OCI-LY1 (cell line): ENCODE measurements around the gene DENND5A.

ENCODE experiments used
- EZH2 ChIP-seq: fragments of 200-600 bp; sonication (generic), shearing (Covaris generic); IDR thresholded peaks from 2 replicates; pipeline ENCODE4 v1.8.0; 2017; ENCODE audit warnings: borderline replicate concordance, mixed run types, mild to moderate bottlenecking, antibody characterized with exemption, low read length, moderate library complexity, mixed read lengths
- TF ChIP-seq, protein P1 (sequence below): fragments of 200-600 bp; sonication (generic), shearing (Covaris generic); IDR thresholded peaks from 2 replicates; pipeline ENCODE4 v1.5.1; 2017; ENCODE audit warnings: mild to moderate bottlenecking, antibody characterized with exemption, low read length, moderate library complexity, mixed read lengths

DNA sequence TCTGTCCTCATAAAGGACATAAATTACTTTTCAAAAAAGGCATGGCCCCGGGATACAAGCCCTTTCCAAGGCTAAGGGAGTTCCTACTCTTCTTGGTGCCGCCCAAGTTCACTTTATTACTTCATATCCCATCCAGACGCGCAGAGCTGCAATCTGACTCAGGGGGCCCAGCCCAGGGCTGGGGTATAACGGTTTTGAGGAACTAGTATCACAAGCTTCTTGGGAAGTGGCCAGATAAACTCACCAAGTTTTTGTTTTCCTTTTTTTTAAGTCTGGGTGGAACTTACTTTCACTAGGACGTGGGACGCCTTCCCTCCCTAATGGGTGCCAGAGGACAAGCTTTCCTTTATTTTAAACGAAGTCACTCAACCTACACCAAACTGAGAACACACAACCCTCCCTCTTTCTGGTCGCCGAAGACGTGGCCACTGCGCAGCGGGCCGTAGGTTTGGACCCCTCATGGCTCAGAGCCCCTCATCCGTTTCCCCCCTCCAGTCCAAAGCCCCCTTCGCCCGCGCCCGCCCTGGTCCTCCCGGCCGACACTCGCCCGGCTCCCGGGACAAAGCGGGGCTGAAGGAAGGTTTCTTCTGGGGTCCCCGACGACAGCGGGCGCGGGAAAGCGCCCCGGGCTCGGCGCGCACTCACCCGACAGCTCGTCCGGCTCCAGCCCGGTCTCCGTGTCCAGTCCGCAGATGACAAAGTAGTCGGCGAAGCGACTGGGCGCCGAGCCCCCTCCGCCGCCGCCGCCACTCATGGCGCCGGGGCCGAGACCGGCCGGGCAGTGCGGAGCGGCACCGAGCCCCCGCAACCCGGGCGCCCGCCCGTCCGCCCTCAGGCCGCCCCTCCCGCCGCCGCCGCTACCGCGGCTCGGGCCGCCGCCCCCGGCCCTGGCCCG lies 587 bp downstream of the DENND5A start:
- TF ChIP-seq, protein P1, sequence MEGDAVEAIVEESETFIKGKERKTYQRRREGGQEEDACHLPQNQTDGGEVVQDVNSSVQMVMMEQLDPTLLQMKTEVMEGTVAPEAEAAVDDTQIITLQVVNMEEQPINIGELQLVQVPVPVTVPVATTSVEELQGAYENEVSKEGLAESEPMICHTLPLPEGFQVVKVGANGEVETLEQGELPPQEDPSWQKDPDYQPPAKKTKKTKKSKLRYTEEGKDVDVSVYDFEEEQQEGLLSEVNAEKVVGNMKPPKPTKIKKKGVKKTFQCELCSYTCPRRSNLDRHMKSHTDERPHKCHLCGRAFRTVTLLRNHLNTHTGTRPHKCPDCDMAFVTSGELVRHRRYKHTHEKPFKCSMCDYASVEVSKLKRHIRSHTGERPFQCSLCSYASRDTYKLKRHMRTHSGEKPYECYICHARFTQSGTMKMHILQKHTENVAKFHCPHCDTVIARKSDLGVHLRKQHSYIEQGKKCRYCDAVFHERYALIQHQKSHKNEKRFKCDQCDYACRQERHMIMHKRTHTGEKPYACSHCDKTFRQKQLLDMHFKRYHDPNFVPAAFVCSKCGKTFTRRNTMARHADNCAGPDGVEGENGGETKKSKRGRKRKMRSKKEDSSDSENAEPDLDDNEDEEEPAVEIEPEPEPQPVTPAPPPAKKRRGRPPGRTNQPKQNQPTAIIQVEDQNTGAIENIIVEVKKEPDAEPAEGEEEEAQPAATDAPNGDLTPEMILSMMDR, result no peak
- TF ChIP-seq EZH2, result no peak
